Subcutaneous abdominal adipose tissue (tissue), 5 donors: ENCODE data around the gene ATP8A1.
"Not testable (repeated sequence)": the region's sequence is repeated elsewhere in the genome, so short reads cannot be mapped to it uniquely, and the experiment has no call there.

Experiments used
- H3K27ac ChIP-seq: one replicate; pipeline ENCODE4 v1.7.0; 2013; ENCODE audit warnings: low read depth, mild to moderate bottlenecking, inconsistent platforms, low read length, moderate library complexity
- H3K27me3 ChIP-seq, 5 donors: one replicate each; pipeline ENCODE4 v1.7.0; 2013; ENCODE audit warnings: low read length in 5 of 5, inconsistent platforms in 1 of 5; ENCODE audit not compliant: control insufficient read depth in 5 of 5, insufficient read depth in 4 of 5
- H3K36me3 ChIP-seq, 5 donors: one replicate each; pipeline ENCODE4 v1.7.0; 2013; ENCODE audit warnings: low read length in 5 of 5; ENCODE audit not compliant: control insufficient read depth in 5 of 5, insufficient read depth in 5 of 5
- H3K4me1 ChIP-seq, 5 donors: one replicate each; pipeline ENCODE4 v1.7.0; 2013; ENCODE audit warnings: low read length in 5 of 5, mild to moderate bottlenecking in 3 of 5, moderate library complexity in 1 of 5; ENCODE audit not compliant: control insufficient read depth in 5 of 5, insufficient read depth in 5 of 5
- H3K4me3 ChIP-seq, 5 donors: one replicate each; pipeline ENCODE4 v1.7.0; 2013; ENCODE audit warnings: low read length in 5 of 5, low read depth in 1 of 5
- H3K9ac ChIP-seq, 5 donors: one replicate each; pipeline ENCODE4 v1.7.0; 2013; ENCODE audit warnings: low read length in 5 of 5, mild to moderate bottlenecking in 4 of 5, moderate library complexity in 3 of 5
- H3K9me3 ChIP-seq, 5 donors: one replicate each; pipeline ENCODE4 v1.7.0; 2013; ENCODE audit warnings: low read length in 5 of 5; ENCODE audit not compliant: control insufficient read depth in 5 of 5
- donor health status: healthy.
- donor health status: healthy.
- donor health status: healthy.
- donor health status: healthy.
- donor health status: healthy.

ATP8A1 gene

DNA sequence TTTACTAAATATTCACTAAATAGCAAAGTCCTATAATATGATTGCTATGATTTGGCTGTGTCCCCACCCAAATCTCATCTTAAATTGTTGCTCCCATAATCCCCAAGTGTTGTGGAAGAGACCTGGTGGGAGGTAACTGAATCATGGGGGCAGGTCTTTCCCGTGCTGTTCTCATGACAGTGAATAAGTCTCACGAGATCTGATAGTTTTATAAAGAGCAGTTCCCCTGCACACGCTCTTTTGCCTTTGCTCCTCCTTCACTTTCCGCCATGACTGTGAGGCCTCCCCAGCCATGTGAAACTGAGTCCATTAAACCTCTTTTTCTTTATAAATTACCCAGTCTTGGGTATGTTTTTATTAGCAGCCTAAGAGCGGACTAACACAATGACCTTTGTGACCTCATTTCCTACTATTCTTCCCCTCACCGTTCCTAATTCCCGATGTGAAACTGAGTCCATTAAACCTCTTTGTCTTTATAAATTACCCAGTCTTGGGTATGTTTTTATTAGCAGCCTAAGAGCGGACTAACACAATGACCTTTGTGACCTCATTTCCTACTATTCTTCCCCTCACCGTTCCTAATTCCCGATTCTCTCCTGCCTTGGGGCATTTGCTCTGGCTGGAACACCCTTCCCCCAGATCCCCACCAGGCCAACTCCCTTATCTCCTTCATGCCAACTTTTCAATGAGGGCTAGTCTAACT, 4.2 kb downstream of the ATP8A1 start:
- not testable (repeated sequence) for H3K27me3 ChIP-seq, H3K9ac ChIP-seq, H3K9me3 ChIP-seq, H3K4me3 ChIP-seq, H3K36me3 ChIP-seq, H3K27ac ChIP-seq
- H3K4me1 ChIP-seq: peaks cover 0 to 38% (median 18%) of the 10 kb centered on the region in 5 donors

DNA sequence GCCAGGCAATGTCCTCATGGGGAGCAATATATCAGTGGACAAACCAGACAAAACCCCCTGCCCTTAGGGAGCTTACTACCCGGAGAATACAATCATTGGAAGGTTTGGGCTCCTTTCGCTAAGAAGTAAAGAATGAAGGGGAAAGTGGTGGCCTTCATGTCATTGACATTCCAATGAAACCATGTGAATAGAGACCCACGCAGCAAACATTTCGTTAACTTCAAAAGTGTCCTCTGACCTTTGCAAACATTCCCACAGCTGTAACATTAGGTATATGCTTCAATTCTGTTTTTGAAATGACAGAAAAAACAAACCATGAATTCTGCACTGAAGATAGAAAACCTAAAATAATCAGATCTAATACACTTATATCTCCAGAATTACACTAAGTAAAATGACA, 7.0 kb downstream of the ATP8A1 start:
- H3K9me3 ChIP-seq: peaks cover 0 to 5% (median 0%) of the 10 kb centered on the region in 5 donors
- peaks cover 0 to 19% (median 2%) of the 10 kb centered on the region in 5 donors for H3K4me1 ChIP-seq
- no peaks in the 10 kb centered on the region for H3K27me3 ChIP-seq
- H3K36me3 ChIP-seq: no peaks in the 10 kb centered on the region
- no peak overlapping the region for H3K27ac ChIP-seq
- no peak overlapping the region for H3K4me3 ChIP-seq
- no peak overlapping the region for H3K9ac ChIP-seq

DNA sequence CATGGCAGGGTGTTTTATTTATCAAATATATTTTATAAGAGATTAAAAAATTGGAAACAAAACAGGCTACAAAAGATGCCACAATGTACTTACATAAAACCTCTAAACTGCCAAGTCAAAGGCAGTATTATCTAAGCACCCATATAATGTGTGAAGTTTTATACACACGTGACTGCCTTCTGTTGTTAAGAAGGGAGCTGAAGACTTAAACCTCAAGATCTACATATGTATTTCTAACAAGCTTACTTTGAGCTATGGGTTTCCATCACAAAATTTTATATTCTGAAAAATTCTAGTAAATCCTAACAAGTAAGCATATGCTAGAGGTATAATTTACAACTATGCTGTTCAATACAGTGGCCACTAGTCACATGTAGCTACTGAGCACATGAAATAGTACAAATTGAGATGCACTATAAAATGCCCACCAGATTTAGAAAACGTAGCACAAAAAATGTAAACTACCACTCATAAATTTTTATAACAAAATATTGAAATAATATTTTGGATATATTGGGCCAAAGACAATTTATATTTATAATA, 9.8 kb downstream of the ATP8A1 start:
- Histone ChIP-seq H3K9me3 (peaks cover 0 to 5% (median 0%) of the 10 kb centered on the region in 5 donors), H3K36me3 (no peaks in the 10 kb centered on the region), H3K4me3 (no peak overlapping the region), H3K4me1 (no peaks in the 10 kb centered on the region), H3K27me3 (no peaks in the 10 kb centered on the region), H3K9ac (no peak overlapping the region), H3K27ac (no peak overlapping the region)

DNA sequence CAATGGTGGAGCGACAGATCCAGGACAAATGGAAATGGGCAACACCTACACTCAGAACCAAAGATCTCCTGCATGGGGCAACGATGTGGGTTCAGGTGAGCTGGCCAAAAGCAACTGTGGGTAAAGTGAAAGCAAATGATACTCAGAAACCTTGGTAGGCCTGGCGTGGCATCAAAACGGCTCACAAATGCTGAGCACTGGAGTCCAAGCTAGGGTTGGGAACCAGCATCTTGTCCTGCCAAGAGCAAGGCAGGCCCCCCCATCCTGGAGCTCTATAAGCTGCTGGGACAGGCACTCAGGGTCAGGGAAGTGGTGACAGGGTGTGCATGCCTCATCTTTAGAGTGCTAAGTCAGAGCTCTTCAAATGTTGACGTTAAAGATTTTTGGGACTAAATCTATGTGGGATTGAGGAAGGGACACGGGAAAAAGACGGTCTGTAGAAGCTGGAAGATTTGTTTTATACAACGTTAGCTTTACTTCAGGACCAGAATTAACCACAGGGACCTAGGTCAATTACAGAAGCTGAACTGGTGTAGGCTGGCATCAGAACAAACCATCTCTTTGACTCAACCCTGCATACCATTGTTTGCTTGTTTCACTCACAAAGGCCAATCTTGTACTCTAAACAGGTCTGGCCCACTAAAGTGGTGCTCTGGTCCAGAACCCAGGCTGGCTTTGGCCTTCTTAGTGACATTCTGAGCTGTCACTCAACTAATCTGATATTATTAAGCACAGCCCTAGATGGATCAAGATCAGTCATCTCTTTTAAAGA, 10.7 kb downstream of the ATP8A1 start:
- H3K4me3 ChIP-seq: no peak overlapping the region
- H3K9me3 ChIP-seq: no peaks in the 10 kb centered on the region
- H3K27ac ChIP-seq: no peak overlapping the region
- no peaks in the 10 kb centered on the region for H3K27me3 ChIP-seq
- no peaks in the 10 kb centered on the region for H3K4me1 ChIP-seq
- H3K36me3 ChIP-seq: no peaks in the 10 kb centered on the region
- no peak overlapping the region for H3K9ac ChIP-seq

DNA sequence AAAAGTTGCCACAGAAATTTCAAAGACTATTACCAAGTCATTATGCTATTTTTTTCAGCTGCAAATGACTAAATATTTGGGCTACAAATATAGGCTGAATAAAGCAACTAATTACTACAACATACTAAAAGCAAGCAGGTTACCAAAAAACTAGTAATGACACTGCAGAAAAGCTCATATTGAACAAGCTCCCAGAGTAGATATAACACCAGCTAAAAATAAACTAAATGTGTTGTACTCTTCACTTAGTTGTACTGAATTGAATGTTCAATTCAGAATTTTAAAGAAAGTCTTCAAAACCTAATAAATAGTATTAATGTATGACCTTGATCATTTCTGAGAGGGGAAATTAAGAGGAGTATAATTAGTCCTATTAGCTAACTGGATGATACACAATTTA, 12.0 kb downstream of the ATP8A1 start:
- Histone ChIP-seq H3K9ac (no peak overlapping the region), H3K4me1 (no peaks in the 10 kb centered on the region)

DNA sequence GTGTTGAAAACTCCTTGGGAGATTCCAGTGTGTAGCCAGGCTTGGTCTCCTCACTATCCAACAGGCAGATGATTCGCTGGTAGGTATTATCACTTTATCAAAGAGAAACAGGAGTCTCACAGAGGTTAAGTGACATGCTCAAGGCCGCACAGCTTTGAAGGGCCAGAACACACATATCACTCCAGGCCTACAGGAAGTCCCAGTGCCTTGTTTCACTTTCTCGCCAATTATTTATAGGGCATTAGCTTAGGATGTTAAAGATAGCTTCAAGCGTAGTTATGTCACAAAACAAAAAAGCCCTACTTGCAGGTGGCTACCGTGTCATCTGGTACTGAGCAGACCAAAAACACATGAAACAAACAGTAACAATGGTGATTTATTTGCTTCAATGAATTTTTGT, 13.2 kb downstream of the ATP8A1 start:
- no peaks in the 10 kb centered on the region for H3K36me3 ChIP-seq
- peaks cover 0 to 4% (median 0%) of the 10 kb centered on the region in 5 donors for H3K4me1 ChIP-seq
- no peak overlapping the region for H3K27ac ChIP-seq
- H3K9ac ChIP-seq: no peak overlapping the region
- H3K9me3 ChIP-seq: no peaks in the 10 kb centered on the region
- no peak overlapping the region for H3K4me3 ChIP-seq
- H3K27me3 ChIP-seq: no peaks in the 10 kb centered on the region

More for the DNA sequence above, 12.0 kb downstream of the ATP8A1 start:
- no peaks in the 10 kb centered on the region for H3K27me3 ChIP-seq
- no peaks in the 10 kb centered on the region for H3K9me3 ChIP-seq
- no peaks in the 10 kb centered on the region for H3K36me3 ChIP-seq
- no peak overlapping the region for H3K4me3 ChIP-seq
- no peak overlapping the region for H3K27ac ChIP-seq

DNA sequence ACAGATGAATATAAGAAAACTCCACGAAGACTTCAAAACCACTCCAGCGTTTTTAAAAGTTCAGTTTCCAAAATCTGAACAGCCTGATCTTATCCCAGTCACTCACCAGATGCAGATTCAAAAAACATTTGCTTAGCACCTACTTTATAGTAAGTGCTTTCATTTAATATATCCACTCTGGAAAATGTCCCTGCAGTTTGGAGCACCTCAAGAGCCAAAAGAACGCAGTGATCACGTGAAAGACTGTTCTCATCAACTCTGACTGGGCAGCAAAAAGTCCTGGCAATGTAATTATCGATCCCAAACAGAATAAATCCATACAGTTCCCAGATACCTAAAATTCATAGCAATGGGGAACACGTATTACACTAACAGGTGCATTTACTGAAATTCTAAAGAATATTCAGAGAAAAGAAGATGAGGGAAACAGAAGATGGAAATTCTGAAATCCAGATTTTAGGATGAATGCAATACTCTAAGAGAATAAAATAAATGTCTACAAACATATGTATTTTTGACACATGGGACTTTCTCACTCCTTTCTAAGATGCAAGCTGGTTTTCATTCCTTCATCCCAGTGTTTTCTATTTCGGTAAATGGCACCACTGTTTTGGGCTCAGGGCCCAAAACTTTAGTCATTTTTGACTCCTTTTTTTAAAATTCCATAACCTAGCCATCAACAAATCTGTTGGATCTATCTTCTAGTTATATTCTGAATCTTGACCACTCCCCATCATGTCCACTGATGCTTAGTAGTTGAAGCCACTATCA, 13.9 kb downstream of the ATP8A1 start:
- no peak overlapping the region for H3K4me3 ChIP-seq
- H3K9ac ChIP-seq: no peak overlapping the region
- no peaks in the 10 kb centered on the region for H3K9me3 ChIP-seq
- H3K27ac ChIP-seq: no peak overlapping the region
- H3K4me1 ChIP-seq: peaks cover 0 to 8% (median 0%) of the 10 kb centered on the region in 5 donors
- no peaks in the 10 kb centered on the region for H3K36me3 ChIP-seq
- H3K27me3 ChIP-seq: no peaks in the 10 kb centered on the region

DNA sequence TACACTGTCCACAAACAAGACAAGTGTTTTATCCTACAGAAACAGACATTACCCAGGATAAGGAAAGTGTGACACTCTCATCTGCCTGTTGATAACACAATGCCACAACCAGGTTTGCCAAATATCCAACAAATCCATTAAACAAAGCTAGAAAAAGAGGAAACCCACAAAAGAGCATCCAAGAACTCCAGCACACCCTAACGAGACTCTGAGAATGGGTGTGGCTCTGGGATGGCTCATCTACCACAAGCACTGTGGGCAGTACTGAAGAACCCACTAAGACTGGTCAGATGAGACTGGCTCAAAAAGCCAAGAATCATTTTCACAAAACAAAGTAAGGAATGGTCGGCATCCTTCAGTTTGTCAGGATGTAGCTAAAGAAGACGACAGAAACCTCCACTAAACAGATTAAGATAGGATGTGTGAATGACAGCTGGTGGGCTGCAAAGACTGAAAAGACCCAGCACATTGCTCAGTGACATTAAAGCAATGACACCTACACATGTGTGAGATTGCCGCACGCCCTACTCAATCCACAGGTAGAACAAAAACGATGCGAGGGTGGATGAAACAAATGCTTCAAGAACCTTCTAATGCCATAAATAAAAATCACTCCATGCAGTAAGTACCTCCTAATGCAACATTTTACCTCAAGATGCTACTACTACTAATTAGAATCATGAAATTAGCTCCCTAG, 14.7 kb downstream of the ATP8A1 start:
- no peaks in the 10 kb centered on the region for H3K36me3 ChIP-seq
- no peaks in the 10 kb centered on the region for H3K9me3 ChIP-seq
- H3K27ac ChIP-seq: no peak overlapping the region
- H3K9ac ChIP-seq: no peak overlapping the region
- H3K27me3 ChIP-seq: no peaks in the 10 kb centered on the region
- H3K4me1 ChIP-seq: peaks cover 0 to 8% (median 0%) of the 10 kb centered on the region in 5 donors
- H3K4me3 ChIP-seq: no peak overlapping the region

DNA sequence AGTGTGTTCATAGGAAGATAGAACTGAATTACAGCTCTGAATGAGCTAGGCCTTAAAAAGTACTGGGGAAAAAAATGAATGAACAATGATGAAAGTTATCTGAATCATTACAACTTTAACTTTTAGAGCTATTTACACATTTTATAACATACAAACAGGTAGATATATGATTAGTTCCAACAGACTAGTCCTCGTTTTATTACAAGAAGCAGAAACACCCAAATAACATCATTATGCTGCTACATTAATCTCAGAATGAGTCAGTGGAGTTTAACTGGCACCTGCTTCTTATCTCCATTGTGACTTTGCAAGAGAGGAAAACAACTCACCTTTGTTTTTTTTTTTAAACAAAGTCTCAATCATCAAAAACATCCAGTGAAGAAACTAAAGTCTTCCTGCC, 15.2 kb downstream of the ATP8A1 start:
- H3K4me1 ChIP-seq: peaks cover 0 to 8% (median 0%) of the 10 kb centered on the region in 5 donors
- H3K36me3 ChIP-seq: no peaks in the 10 kb centered on the region
- no peaks in the 10 kb centered on the region for H3K9me3 ChIP-seq
- no peak overlapping the region for H3K27ac ChIP-seq
- H3K9ac ChIP-seq: no peak overlapping the region
- no peaks in the 10 kb centered on the region for H3K27me3 ChIP-seq
- H3K4me3 ChIP-seq: no peak overlapping the region
